Neural progenitor cell (in vitro differentiated cells): ENCODE results near the gene SCAP.

Experiments used
- EZH2phosphoT487 ChIP-seq: fragments of 200-600 bp; sonication (generic); IDR thresholded peaks from 2 replicates; pipeline ENCODE4 v1.6.1; 2017; ENCODE audit warnings: antibody characterized with exemption
- TF ChIP-seq, protein P1 (sequence below): fragments of 200-600 bp; sonication (generic); IDR thresholded peaks from 2 replicates; pipeline ENCODE4 v1.5.1; 2017; ENCODE audit warnings: antibody characterized with exemption, mild to moderate bottlenecking

GRCh38 chr3:47423548-47424145 lies 52.1 kb downstream of the SCAP start:
- TF ChIP-seq, protein P1, sequence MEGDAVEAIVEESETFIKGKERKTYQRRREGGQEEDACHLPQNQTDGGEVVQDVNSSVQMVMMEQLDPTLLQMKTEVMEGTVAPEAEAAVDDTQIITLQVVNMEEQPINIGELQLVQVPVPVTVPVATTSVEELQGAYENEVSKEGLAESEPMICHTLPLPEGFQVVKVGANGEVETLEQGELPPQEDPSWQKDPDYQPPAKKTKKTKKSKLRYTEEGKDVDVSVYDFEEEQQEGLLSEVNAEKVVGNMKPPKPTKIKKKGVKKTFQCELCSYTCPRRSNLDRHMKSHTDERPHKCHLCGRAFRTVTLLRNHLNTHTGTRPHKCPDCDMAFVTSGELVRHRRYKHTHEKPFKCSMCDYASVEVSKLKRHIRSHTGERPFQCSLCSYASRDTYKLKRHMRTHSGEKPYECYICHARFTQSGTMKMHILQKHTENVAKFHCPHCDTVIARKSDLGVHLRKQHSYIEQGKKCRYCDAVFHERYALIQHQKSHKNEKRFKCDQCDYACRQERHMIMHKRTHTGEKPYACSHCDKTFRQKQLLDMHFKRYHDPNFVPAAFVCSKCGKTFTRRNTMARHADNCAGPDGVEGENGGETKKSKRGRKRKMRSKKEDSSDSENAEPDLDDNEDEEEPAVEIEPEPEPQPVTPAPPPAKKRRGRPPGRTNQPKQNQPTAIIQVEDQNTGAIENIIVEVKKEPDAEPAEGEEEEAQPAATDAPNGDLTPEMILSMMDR = no peak
- no peak for TF ChIP-seq EZH2phosphoT487
